GM23338 (cell line): Measurements from ENCODE around the gene VSTM2L.

Source experiments
- CREB1 ChIP-seq: fragments of 250-450 bp; sonication (Bioruptor Pico); IDR thresholded peaks from 2 replicates; pipeline ENCODE4 v1.5.0; 2020; ENCODE audit warnings: low read depth, mild to moderate bottlenecking, moderate library complexity
- CTCF ChIP-seq, 2 experiments: fragments of 200-600 bp in 1 of 2; sonication (generic) in 1 of 2; conservative IDR thresholded peaks; 2 replicates each; pipeline versions ENCODE4 v1.5.1 to v1.6.1; 2016 to 2017; ENCODE audit warnings: antibody characterized with exemption in 2 of 2, low read depth in 2 of 2, mild to moderate bottlenecking in 2 of 2, moderate library complexity in 1 of 2
- ETS1 ChIP-seq: IDR thresholded peaks from 2 replicates; pipeline ENCODE4 v1.6.1; 2016; ENCODE audit warnings: antibody characterized with exemption
- EZH2 ChIP-seq: fragments of 200-600 bp; sonication (generic); IDR thresholded peaks from one replicate; pipeline ENCODE4 v1.8.0; 2017; ENCODE audit warnings: antibody characterized with exemption, mild to moderate bottlenecking, low read depth; ENCODE audit not compliant: unreplicated experiment
- EZH2phosphoT487 ChIP-seq: fragments of 200-600 bp; sonication (generic); IDR thresholded peaks from one replicate; pipeline ENCODE4 v1.8.1; 2018; ENCODE audit warnings: antibody characterized with exemption; ENCODE audit not compliant: unreplicated experiment
- JUNB ChIP-seq: IDR thresholded peaks from one replicate; pipeline ENCODE4 v1.6.1; 2016; ENCODE audit warnings: antibody characterized with exemption; ENCODE audit not compliant: unreplicated experiment
- NANOG ChIP-seq: IDR thresholded peaks from 2 replicates; pipeline ENCODE4 v1.6.1; 2016; ENCODE audit warnings: antibody characterized with exemption, borderline replicate concordance
- POLR2AphosphoS5 ChIP-seq: IDR thresholded peaks from 2 replicates; pipeline ENCODE4 v1.6.1; 2016; ENCODE audit warnings: antibody characterized with exemption, low read depth
- REST ChIP-seq: IDR thresholded peaks from one replicate; pipeline ENCODE4 v1.6.1; 2018; ENCODE audit warnings: antibody characterized with exemption; ENCODE audit not compliant: unreplicated experiment
- STAT1 ChIP-seq: IDR thresholded peaks from one replicate; pipeline ENCODE4 v1.6.1; 2016; ENCODE audit warnings: antibody characterized with exemption; ENCODE audit not compliant: unreplicated experiment
- ZNF114 ChIP-seq: fragments of 250-450 bp; sonication (Bioruptor Pico); IDR thresholded peaks from 2 replicates; pipeline ENCODE4 v1.5.0; 2020; ENCODE audit warnings: mild to moderate bottlenecking, moderate library complexity
- ZNF331 ChIP-seq: fragments of 250-450 bp; sonication (Bioruptor Pico); IDR thresholded peaks from 2 replicates; pipeline ENCODE4 v1.5.0; 2020; ENCODE audit warnings: low read depth, mild to moderate bottlenecking, moderate library complexity
- TF ChIP-seq, protein P1 (sequence below): fragments of 250-450 bp; sonication (Bioruptor Pico); IDR thresholded peaks from 2 replicates; pipeline ENCODE4 v1.5.0; 2020; ENCODE audit warnings: mild to moderate bottlenecking, moderate library complexity

DNA sequence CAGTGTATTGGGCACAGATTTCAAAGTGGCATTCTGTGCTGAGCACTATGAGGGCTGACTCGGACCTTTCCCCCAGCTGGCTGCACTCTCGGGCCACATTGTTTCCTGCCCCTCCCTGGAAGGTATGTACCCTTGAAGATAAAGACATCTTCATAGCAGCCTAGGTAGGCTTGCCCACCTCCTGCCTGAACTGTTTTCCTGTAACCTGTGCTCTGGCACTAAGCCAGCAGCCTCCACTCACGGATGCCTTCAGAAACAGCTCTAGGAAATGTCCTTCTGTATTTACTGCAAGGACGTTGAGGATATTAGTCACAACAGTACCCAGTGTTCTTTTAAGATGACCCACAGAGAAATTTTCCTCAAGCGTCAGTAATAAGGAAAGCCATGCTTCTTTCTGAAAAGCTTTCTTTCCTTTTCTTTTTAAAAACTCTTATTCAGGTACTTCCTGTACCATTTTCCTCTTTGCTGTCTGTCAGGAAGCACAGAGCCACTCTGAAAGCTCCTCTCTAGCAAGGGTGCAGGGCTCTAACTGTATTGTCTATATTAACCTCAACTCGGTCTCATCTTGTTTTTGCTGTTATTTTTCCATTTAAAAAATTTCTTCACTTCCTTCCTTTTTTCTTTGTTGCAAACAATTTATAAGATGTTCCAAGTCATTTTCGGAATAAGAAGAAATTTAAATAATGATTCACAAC is 86.8 kb downstream of the VSTM2L start:
- TF ChIP-seq CTCF (conservative IDR thresholded peaks at IDR 0.05; ENCODE audit: low read depth in 2 of 2) (no peak), ETS1 (no peak), JUNB (no peak), POLR2AphosphoS5 (no peak), EZH2 (no peak), REST (no peak), CREB1 (no peak), EZH2phosphoT487 (no peak), STAT1 (no peak), ZNF331 (CRISPR knock-in tag) (no peak), NANOG (no peak), ZNF114 (CRISPR knock-in tag) (no peak)
- TF ChIP-seq, protein P1, sequence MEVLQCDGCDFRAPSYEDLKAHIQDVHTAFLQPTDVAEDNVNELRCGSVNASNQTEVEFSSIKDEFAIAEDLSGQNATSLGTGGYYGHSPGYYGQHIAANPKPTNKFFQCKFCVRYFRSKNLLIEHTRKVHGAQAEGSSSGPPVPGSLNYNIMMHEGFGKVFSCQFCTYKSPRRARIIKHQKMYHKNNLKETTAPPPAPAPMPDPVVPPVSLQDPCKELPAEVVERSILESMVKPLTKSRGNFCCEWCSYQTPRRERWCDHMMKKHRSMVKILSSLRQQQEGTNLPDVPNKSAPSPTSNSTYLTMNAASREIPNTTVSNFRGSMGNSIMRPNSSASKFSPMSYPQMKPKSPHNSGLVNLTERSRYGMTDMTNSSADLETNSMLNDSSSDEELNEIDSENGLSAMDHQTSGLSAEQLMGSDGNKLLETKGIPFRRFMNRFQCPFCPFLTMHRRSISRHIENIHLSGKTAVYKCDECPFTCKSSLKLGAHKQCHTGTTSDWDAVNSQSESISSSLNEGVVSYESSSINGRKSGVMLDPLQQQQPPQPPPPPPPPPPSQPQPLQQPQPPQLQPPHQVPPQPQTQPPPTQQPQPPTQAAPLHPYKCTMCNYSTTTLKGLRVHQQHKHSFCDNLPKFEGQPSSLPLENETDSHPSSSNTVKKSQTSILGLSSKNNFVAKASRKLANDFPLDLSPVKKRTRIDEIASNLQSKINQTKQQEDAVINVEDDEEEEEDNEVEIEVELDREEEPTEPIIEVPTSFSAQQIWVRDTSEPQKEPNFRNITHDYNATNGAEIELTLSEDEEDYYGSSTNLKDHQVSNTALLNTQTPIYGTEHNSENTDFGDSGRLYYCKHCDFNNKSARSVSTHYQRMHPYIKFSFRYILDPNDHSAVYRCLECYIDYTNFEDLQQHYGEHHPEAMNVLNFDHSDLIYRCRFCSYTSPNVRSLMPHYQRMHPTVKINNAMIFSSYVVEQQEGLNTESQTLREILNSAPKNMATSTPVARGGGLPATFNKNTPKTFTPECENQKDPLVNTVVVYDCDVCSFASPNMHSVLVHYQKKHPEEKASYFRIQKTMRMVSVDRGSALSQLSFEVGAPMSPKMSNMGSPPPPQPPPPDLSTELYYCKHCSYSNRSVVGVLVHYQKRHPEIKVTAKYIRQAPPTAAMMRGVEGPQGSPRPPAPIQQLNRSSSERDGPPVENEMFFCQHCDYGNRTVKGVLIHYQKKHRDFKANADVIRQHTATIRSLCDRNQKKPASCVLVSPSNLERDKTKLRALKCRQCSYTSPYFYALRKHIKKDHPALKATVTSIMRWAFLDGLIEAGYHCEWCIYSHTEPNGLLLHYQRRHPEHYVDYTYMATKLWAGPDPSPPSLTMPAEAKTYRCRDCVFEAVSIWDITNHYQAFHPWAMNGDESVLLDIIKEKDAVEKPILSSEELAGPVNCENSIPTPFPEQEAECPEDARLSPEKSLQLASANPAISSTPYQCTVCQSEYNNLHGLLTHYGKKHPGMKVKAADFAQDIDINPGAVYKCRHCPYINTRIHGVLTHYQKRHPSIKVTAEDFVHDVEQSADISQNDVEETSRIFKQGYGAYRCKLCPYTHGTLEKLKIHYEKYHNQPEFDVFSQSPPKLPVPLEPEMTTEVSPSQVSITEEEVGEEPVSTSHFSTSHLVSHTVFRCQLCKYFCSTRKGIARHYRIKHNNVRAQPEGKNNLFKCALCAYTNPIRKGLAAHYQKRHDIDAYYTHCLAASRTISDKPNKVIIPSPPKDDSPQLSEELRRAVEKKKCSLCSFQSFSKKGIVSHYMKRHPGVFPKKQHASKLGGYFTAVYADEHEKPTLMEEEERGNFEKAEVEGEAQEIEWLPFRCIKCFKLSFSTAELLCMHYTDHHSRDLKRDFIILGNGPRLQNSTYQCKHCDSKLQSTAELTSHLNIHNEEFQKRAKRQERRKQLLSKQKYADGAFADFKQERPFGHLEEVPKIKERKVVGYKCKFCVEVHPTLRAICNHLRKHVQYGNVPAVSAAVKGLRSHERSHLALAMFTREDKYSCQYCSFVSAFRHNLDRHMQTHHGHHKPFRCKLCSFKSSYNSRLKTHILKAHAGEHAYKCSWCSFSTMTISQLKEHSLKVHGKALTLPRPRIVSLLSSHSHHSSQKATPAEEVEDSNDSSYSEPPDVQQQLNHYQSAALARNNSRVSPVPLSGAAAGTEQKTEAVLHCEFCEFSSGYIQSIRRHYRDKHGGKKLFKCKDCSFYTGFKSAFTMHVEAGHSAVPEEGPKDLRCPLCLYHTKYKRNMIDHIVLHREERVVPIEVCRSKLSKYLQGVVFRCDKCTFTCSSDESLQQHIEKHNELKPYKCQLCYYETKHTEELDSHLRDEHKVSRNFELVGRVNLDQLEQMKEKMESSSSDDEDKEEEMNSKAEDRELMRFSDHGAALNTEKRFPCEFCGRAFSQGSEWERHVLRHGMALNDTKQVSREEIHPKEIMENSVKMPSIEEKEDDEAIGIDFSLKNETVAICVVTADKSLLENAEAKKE (CRISPR knock-in tag), result no peak
